Body of pancreas (tissue), 4 donors: Measurements from ENCODE around the gene MRPL27.
"Not testable (repeated sequence)": the region's sequence is repeated elsewhere in the genome, so short reads cannot be mapped to it uniquely, and the experiment has no call there.

Experiments used
- CTCF ChIP-seq, 7 experiments: fragments of 450-650 bp in 4 of 7; fragments of 200-600 bp in 3 of 7; sonication (generic) in 3 of 7; IDR thresholded peaks; one replicate each; pipeline ENCODE4 v1.5.1; 2016 to 2019; ENCODE audit warnings: antibody characterized with exemption in 7 of 7
- POLR2A ChIP-seq, 3 donors: fragments of 450-650 bp; IDR thresholded peaks; one replicate each; pipeline ENCODE4 v1.6.1; 2016; ENCODE audit warnings: antibody characterized with exemption in 3 of 3, mild to moderate bottlenecking in 2 of 3

GRCh38 chr17:50398672-50399071, 25.7 kb upstream of the MRPL27 start:
- not testable (repeated sequence) for TF ChIP-seq CTCF, POLR2A (IDR thresholded peaks at IDR 0.05)
